Sigmoid colon (tissue), 7 donors: Measurements from ENCODE around the gene SDHA. TPM values are rescaled to one million over a fixed set of nuclear protein-coding genes. Genes with fewer than 3 reads are reported as not detected.

Source experiments
- DNase-seq: peaks from one replicate; pipeline ENCODE4 v3.0.0-alpha.2; 2019
- H3K27ac ChIP-seq, 4 donors: fragments of 200-600 bp; sonication (generic); one replicate each; pipeline ENCODE4 v1.5.1; 2016 to 2019; ENCODE audit warnings: mild to moderate bottlenecking in 1 of 4
- H3K27me3 ChIP-seq, 3 donors: fragments of 200-600 bp; sonication (generic); one replicate each; pipeline ENCODE4 v1.5.1; 2019; ENCODE audit warnings: mild to moderate bottlenecking in 1 of 3
- H3K36me3 ChIP-seq, 4 donors: fragments of 200-600 bp; sonication (generic); one replicate each; pipeline ENCODE4 v1.5.1; 2016 to 2019
- H3K4me1 ChIP-seq, 4 donors: fragments of 200-600 bp; sonication (generic); one replicate each; pipeline ENCODE4 v1.5.1; 2017 to 2019
- H3K4me3 ChIP-seq, 4 donors: fragments of 200-600 bp; sonication (generic); one replicate each; pipeline ENCODE4 v1.5.1; 2017 to 2019; ENCODE audit warnings: mild to moderate bottlenecking in 2 of 4, moderate library complexity in 1 of 4
- H3K9me3 ChIP-seq, 4 donors: fragments of 200-600 bp in 3 of 4; sonication (generic) in 3 of 4; one replicate each; pipeline versions ENCODE4 v1.5.1 to v1.6.1; 2013 to 2019
- EP300 ChIP-seq, 4 donors: sonication (generic); formaldehyde crosslinking; IDR thresholded peaks; one replicate each; pipeline ENCODE4 v1.6.1; 2017; ENCODE audit warnings: antibody characterized with exemption in 4 of 4
- POLR2A ChIP-seq, 2 donors: fragments of 450-650 bp; IDR thresholded peaks; one replicate each; pipeline ENCODE4 v1.6.1; 2016; ENCODE audit warnings: antibody characterized with exemption in 2 of 2, mild to moderate bottlenecking in 2 of 2, moderate library complexity in 2 of 2
- POLR2AphosphoS5 ChIP-seq, 4 donors: sonication (generic); formaldehyde crosslinking; IDR thresholded peaks; one replicate each; pipeline ENCODE4 v1.6.1; 2017; ENCODE audit warnings: antibody characterized with exemption in 4 of 4
- WGBS, 2 donors: extraction: QIAGEN DNeasy Blood & Tissue Kit; methylation state at CpG; one replicate each; pipeline ENCODE4 v1.1.7; 2013; 5-methylcytosine and 5-hydroxymethylcytosine counted together
- intact Hi-C: fragments of 100-400 bp; cut with DNase I; formaldehyde crosslinking; loops from one replicate; pipeline ENCODE4 v1.15.1; 2023
- polyA plus RNA-seq, 3 donors: library from polyadenylated mRNA; stranded (reverse); fragments of 200-250 nt; gene quantifications; one replicate each; pipeline ENCODE4 v1.2.3, GENCODE V29; 2013
- total RNA-seq, 4 donors: library from RNA; depleted of rRNA; stranded (reverse); fragments of >200 nt; gene quantifications; one replicate each; pipeline ENCODE4 v1.1.0, GENCODE V29; 2016
- TF ChIP-seq, protein P1 (sequence below), 4 experiments: fragments of 450-650 bp in 3 of 4; fragments of 200-600 bp in 1 of 4; IDR thresholded peaks; one replicate each; pipeline ENCODE4 v1.5.1; 2016 to 2019; ENCODE audit warnings: antibody characterized with exemption in 4 of 4, mild to moderate bottlenecking in 3 of 4, moderate library complexity in 2 of 4
- donor health status: healthy with polysubstance abuse.
- donor health status: Bipolar disorder and iron deficiency.
- donor health status: healthy.

Gene SDHA
- total and polyA plus RNA-seq, 7 donors, result 72.7 to 290 (median 87.0) TPM

DNA sequence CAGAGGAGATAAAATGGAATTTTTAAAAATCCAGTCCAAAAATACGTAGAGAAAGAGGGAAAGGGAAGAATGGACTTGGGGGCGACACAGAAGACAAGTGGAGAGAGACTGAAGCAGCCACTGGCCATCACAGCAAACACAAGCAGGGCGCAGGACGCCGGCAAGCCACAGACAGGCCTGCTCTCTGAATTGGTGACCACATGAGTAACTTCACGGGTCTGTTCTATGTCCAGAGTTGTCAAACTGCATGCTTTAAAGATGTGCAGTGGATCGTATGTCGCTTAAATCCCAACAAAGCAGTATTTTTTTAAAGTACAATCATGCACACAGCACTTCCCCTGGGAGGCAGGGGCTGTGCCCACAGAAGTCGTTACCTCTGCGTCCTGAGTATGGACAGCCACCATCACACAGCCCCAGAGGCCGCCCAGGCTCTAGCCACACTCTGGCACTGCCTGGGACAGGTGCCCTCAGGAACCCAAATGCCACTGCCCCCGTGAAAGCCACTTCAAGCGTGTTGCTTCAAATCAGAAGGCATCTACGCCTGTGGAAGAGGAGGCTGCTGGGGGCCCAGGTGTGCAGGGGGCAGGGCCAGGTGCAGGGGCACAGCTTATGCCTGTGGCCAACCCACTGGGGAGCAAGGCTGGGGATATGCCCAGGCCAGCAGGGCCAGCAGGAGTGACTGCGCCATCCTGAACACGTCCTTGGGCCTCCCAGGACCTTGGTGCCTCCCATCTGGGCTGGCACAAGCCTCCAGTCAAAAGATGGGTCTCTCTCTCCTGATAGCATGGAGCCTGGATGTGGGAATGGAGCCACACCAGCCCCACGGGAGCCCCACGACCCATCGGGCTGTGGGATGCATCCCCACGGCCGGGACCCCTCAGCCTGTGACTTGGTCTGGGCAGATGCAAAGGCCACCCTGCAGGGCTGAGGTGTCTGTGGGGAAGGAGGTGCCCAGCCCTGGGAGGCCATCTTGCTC lies 32.7 kb upstream of the SDHA start:
- Histone ChIP-seq H3K9me3 (no peaks in the 10 kb centered on the region), H3K4me3 (no peak overlapping the region), H3K27me3 (no peaks in the 10 kb centered on the region), H3K27ac (peak overlapping the region in 3 of 4 donors; percentile 39 to 55 (median 44)), H3K4me1 (peaks cover 0 to 33% (median 28%) of the 10 kb centered on the region in 4 donors), H3K36me3 (no peaks in the 10 kb centered on the region)
- WGBS, 2 donors, result 73 to 84% methylated on average over 21 of the region's 21 CpGs
- TF ChIP-seq POLR2AphosphoS5 (IDR thresholded peaks at IDR 0.05) (peak; percentile 27 to 68 (median 50)), POLR2A (IDR thresholded peaks at IDR 0.05) (no peak)
- intact Hi-C loops, result loop anchor here (5.0 kb wide), 1 partner anchor 82 kb away; no protein-coding TSS in a partner anchor
- DNase-seq, result peak; percentile 63

DNA sequence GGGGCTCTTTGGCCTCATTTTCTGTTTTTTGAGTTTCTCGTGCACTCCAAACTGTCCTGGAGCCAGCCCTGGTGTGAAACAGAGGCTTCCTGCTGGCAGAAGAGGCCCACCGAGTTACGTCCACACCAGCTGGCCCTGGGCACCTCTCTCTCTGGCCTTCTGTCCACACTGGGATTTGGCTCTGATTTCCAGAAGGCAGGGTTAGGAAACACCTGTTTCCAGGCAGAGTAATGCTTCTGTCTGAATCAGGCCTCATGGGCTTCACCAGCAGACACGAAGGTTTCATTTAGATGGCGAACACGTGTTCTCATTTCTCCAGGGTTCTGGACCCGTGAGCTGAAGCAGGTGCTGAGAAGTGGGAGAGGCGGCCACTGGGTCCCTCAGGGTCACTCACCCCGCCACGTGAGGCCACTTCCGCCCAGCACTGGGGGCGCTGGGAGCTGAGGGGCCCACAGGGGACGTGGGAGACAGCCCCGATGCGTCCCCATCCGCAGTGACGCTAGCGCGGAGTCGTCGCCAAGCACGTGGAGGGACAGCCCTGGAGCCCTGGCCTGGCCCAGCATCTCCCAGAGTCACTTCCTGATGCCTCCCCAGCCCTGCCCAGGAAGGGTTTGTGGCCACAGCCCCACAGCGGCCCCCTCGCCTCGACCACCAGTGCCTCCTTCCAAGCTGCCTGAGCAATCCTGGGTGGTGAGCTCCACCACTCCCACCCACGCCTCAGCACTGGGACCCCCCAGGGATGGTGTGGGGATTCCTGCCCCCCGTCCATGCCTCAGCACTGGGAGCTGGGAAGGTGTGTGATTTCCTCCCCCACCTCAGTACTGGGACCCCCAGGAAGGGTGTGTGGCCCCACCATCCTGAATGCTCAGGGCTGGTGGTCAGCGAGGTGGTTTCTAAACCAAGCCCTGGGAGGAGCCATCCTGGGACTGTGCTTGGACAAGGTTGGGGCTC lies 31.8 kb upstream of the SDHA start:
- H3K27me3 ChIP-seq, result peaks cover 0 to 5% (median 0%) of the 10 kb centered on the region in 3 donors
- peak; percentile 57 for DNase-seq
- H3K36me3 ChIP-seq, result no peaks in the 10 kb centered on the region
- intact Hi-C loops, result loop anchor here (5.0 kb wide), 1 partner anchor 81 kb away; no protein-coding TSS in a partner anchor
- H3K4me3 ChIP-seq, result no peak overlapping the region
- WGBS, 2 donors, result 74 to 84% methylated on average over 28 of the region's 28 CpGs
- H3K27ac ChIP-seq, result no peak overlapping the region
- no peaks in the 10 kb centered on the region for H3K9me3 ChIP-seq
- H3K4me1 ChIP-seq, result peaks cover 0 to 43% (median 38%) of the 10 kb centered on the region in 4 donors
- TF ChIP-seq, protein P1, sequence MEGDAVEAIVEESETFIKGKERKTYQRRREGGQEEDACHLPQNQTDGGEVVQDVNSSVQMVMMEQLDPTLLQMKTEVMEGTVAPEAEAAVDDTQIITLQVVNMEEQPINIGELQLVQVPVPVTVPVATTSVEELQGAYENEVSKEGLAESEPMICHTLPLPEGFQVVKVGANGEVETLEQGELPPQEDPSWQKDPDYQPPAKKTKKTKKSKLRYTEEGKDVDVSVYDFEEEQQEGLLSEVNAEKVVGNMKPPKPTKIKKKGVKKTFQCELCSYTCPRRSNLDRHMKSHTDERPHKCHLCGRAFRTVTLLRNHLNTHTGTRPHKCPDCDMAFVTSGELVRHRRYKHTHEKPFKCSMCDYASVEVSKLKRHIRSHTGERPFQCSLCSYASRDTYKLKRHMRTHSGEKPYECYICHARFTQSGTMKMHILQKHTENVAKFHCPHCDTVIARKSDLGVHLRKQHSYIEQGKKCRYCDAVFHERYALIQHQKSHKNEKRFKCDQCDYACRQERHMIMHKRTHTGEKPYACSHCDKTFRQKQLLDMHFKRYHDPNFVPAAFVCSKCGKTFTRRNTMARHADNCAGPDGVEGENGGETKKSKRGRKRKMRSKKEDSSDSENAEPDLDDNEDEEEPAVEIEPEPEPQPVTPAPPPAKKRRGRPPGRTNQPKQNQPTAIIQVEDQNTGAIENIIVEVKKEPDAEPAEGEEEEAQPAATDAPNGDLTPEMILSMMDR (IDR thresholded peaks at IDR 0.05), result no peak
- TF ChIP-seq EP300 (IDR thresholded peaks at IDR 0.05), result no peak
- TF ChIP-seq POLR2A (IDR thresholded peaks at IDR 0.05), result no peak
- no peak for TF ChIP-seq POLR2AphosphoS5 (IDR thresholded peaks at IDR 0.05)

DNA sequence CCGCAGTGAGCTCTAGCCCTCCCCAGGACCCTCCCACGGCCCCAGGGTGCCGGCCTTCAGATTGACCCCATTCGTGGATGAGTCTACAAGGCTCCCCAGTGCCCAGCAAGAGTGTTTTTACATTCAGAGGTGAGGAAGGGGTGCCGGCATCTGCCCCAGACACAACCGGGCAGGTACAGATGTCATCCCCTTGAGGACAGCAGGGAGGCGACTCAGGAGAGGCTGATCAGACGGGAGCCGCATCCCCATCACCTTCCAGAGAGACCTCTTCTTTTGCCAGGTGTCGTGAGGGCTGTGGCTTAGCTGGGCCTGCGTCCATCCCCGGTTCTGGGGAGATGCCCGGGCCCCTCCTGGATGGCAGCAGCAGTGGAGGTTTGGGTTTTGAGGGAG lies 31.1 kb upstream of the SDHA start:
- 69 to 88% methylated on average over 13 of the region's 13 CpGs for WGBS, 2 donors
- Histone ChIP-seq H3K27ac (no peak overlapping the region), H3K4me3 (no peak overlapping the region), H3K9me3 (no peaks in the 10 kb centered on the region), H3K4me1 (peaks cover 0 to 49% (median 44%) of the 10 kb centered on the region in 4 donors), H3K27me3 (peaks cover 0 to 12% (median 0%) of the 10 kb centered on the region in 3 donors), H3K36me3 (no peaks in the 10 kb centered on the region)
- peak; percentile 52 for DNase-seq
- intact Hi-C loops, result loop anchor here (5.0 kb wide), 1 partner anchor 80 kb away; no protein-coding TSS in a partner anchor
- TF ChIP-seq EP300 (IDR thresholded peaks at IDR 0.05) (no peak), POLR2A (IDR thresholded peaks at IDR 0.05) (no peak), POLR2AphosphoS5 (IDR thresholded peaks at IDR 0.05) (no peak)
- TF ChIP-seq, protein P1 (IDR thresholded peaks at IDR 0.05), result no peak

DNA sequence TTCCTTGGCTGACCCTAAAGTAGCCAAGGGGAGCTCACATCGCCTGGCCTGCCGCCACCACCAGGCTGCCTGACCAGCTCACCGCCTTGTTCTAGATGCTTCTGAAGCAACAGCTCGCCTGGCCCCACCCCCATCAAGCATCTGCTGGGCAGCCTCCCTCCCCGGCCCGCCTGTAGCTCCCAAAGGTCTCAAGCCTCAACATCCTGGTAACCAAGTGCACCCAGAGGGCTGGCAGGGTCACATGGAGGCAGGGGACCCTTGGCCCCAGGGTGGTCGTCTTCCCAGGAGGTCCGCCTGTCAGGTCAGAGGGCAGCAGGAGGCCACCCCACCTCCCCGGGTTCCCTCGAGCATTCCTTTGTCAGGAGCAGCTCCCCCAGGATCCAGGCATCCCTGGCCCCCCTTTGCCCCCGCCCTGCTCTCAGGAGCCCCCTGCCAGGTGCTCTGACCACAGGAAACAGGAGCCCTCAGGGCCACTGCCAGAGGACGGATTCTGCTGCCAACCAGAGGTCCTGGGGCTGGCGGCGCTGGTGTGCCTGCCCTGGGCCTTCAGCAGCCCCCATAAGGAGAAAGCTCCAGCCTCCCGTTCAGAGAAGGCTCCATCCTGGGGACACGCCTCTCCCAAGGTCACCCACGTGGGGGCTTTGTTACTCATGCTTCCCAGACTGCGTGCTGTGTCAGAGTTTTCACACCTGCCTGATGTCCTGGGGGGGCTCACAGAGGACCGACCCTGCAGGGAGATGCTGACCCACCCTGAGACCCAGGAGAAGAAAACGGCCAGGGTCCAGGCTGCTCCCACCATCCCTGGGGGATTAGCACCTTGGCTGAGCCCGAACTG lies 30.3 kb upstream of the SDHA start:
- peak overlapping the region in 3 of 4 donors; percentile 21 to 34 (median 32) for H3K4me3 ChIP-seq
- H3K9me3 ChIP-seq, result no peaks in the 10 kb centered on the region
- H3K27me3 ChIP-seq, result peaks cover 0 to 14% (median 0%) of the 10 kb centered on the region in 3 donors
- DNase-seq, result peak; percentile 59
- H3K4me1 ChIP-seq, result peaks cover 0 to 49% (median 44%) of the 10 kb centered on the region in 4 donors
- no peak overlapping the region for H3K27ac ChIP-seq
- H3K36me3 ChIP-seq, result no peaks in the 10 kb centered on the region
- WGBS, 2 donors, result 46 to 64% methylated on average over 21 of the region's 21 CpGs
- TF ChIP-seq POLR2A (IDR thresholded peaks at IDR 0.05) (no peak), POLR2AphosphoS5 (IDR thresholded peaks at IDR 0.05) (no peak), EP300 (IDR thresholded peaks at IDR 0.05) (no peak)
- TF ChIP-seq, protein P1 (IDR thresholded peaks at IDR 0.05), result no peak
- intact Hi-C loops, result loop anchor here (1.0 to 5.0 kb wide), 2 partner anchors 30 to 79 kb away; partner anchors contain the start of genes CCDC127 and SDHA
